ENCODE measurements around the gene ATP2A2.

The ATP2A2 gene

GRCh38 chr12:110382683-110383082 lies 101.6 kb downstream of the ATP2A2 start:
- TF ChIP-seq CTCF (IDR thresholded peaks at IDR 0.05; ENCODE audit: insufficient read depth, low read depth, low read length, missing control alignments) = no peak
- no peak for DNase-seq (ENCODE audit: low read depth)
- H3K4me3 ChIP-seq (ENCODE audit: low read length) = no peak overlapping the region
